IMR-90 (cell line): ENCODE measurements around the gene SH3RF1.

Experiments used
- BHLHE40 ChIP-seq: fragments of 150-350 bp; IDR thresholded peaks from 2 replicates; pipeline ENCODE4 v1.6.1; 2016; ENCODE audit warnings: mild to moderate bottlenecking, low read depth, low read length
- CEBPB ChIP-seq: IDR thresholded peaks from 2 replicates; pipeline ENCODE4 v1.6.1; 2012; ENCODE audit warnings: low read depth, low read length, improper control_type of control experiment
- CHD1 ChIP-seq: IDR thresholded peaks from 2 replicates; pipeline ENCODE4 v1.6.1; 2012; ENCODE audit warnings: low read depth, low read length, improper control_type of control experiment
- CTCF ChIP-seq: conservative IDR thresholded peaks from 2 replicates; pipeline ENCODE4 v1.5.1; 2012; ENCODE audit warnings: mild to moderate bottlenecking, low read depth, low read length, improper control_type of control experiment
- POLR2A ChIP-seq: IDR thresholded peaks from 2 replicates; pipeline ENCODE4 v1.6.1; 2012; ENCODE audit warnings: mild to moderate bottlenecking, low read depth, low read length
- RCOR1 ChIP-seq: IDR thresholded peaks from 2 replicates; pipeline ENCODE4 v1.6.1; 2012; ENCODE audit warnings: mild to moderate bottlenecking, low read length, improper control_type of control experiment; ENCODE audit not compliant: insufficient replicate concordance
- RFX5 ChIP-seq: IDR thresholded peaks from 2 replicates; pipeline ENCODE4 v1.8.0; 2012; ENCODE audit warnings: low read depth, mild to moderate bottlenecking, low read length, moderate library complexity
- SMC3 ChIP-seq: fragments of 150-350 bp; IDR thresholded peaks from 2 replicates; pipeline ENCODE4 v1.6.1; 2016; ENCODE audit warnings: low read depth, mild to moderate bottlenecking, antibody characterized with exemption, low read length, moderate library complexity

DNA sequence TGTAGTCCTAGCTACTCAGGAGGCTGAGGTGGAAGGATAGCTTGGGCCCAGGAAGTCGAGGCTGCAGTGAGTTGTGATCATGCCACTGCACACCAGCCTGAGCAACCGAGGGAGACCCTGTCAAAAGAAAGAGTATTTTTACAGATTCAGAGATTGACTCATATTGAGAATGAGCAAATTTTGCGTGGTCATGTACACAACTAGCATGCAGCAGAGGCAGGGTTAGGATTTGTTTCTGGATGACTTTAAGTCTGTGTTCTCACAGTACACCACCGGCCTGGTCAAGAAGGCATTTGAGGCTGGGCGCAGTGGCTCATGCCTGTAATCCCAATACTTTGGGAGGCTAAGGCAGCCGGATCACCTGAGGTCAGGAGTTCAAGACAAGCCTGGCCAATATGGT lies 215.9 kb downstream of the SH3RF1 start:
- no peak for TF ChIP-seq CTCF
- no peak for TF ChIP-seq POLR2A
- no peak for TF ChIP-seq RFX5
- no peak for TF ChIP-seq CEBPB
- no peak for TF ChIP-seq BHLHE40
- no peak for TF ChIP-seq CHD1
- TF ChIP-seq RCOR1: no peak
- no peak for TF ChIP-seq SMC3
